SK-N-SH (cell line): ENCODE data around the gene DAP. TPM values are rescaled to one million over a fixed set of nuclear protein-coding genes. Genes with fewer than 3 reads are reported as not detected.

Experiments used
- CTCF ChIA-PET: fragments of 300-600, 350-600 bp; formaldehyde crosslinking; extraction: SDS; loops from one replicate; lab custom pipeline; 2021; lab: Yijun Ruan, JAX
- POLR2A ChIA-PET: fragments of 350-600 bp; sonication (Branson Sonifier 250); formaldehyde crosslinking; extraction: SDS; loops from one replicate; lab custom pipeline; 2020; ENCODE audit warnings: antibody characterized with exemption, inconsistent platforms; lab: Yijun Ruan, JAX
- DNase-seq: peaks from one replicate; pipeline ENCODE4 v3.0.0; 2012
- H2AFZ ChIP-seq: fragments of 200-600 bp; sonication (generic); 2 replicates; pipeline ENCODE4 v1.8.1; 2016; ENCODE audit warnings: antibody characterized with exemption, mild to moderate bottlenecking, low read depth
- H3F3A ChIP-seq: fragments of 200-600 bp; sonication (generic); replicated peaks from 2 replicates; pipeline ENCODE3; 2016; ENCODE audit warnings: antibody characterized with exemption, mild to moderate bottlenecking; ENCODE audit not compliant: insufficient read depth
- H3K27ac ChIP-seq, 2 experiments: fragments of 200-500 bp in 1 of 2; fragments of 200-600 bp in 1 of 2; sonication (Bioruptor generic) in 1 of 2; sonication (generic), shearing (Covaris generic) in 1 of 2; 2 replicates each; pipeline versions ENCODE4 v1.5.1 to v1.6.1; 2014 to 2016; ENCODE audit warnings: low read depth in 2 of 2, inconsistent platforms in 1 of 2, low read length in 1 of 2, mild to moderate bottlenecking in 1 of 2, mixed read lengths in 1 of 2
- H3K27me3 ChIP-seq: fragments of 200-600 bp; sonication (generic), shearing (Covaris generic); 2 replicates; pipeline ENCODE4 v1.6.1; 2016; ENCODE audit warnings: mixed run types; ENCODE audit not compliant: insufficient read depth
- H3K36me3 ChIP-seq, 2 experiments: fragments of 200-500 bp in 1 of 2; fragments of 200-600 bp in 1 of 2; sonication (Bioruptor generic) in 1 of 2; sonication (generic) in 1 of 2; replicated peaks in 1 of 2; 2 replicates each; pipeline versions ENCODE3 to v1.5.1; 2014 to 2016; ENCODE audit warnings: low read length in 1 of 2, mild to moderate bottlenecking in 1 of 2; ENCODE audit not compliant: insufficient read depth in 2 of 2, control insufficient read depth in 1 of 2
- H3K4me1 ChIP-seq, 2 experiments: fragments of 200-500 bp in 1 of 2; fragments of 200-600 bp in 1 of 2; sonication (Bioruptor generic) in 1 of 2; sonication (generic), shearing (Covaris generic) in 1 of 2; 2 replicates each; pipeline versions ENCODE4 v1.5.1 to v1.6.1; 2014 to 2016; ENCODE audit warnings: low read depth in 1 of 2, low read length in 1 of 2, mixed run types in 1 of 2; ENCODE audit not compliant: insufficient read depth in 2 of 2, control insufficient read depth in 1 of 2
- H3K4me2 ChIP-seq: fragments of 200-600 bp; sonication (generic), shearing (Covaris generic); 2 replicates; pipeline ENCODE4 v1.6.1; 2017; ENCODE audit warnings: mixed run types
- H3K4me3 ChIP-seq, 2 experiments: fragments of 200-500 bp in 1 of 2; fragments of 200-600 bp in 1 of 2; sonication (Bioruptor generic) in 1 of 2; sonication (generic), shearing (Covaris generic) in 1 of 2; 2 replicates each; pipeline versions ENCODE4 v1.5.1 to v1.8.1; 2014 to 2016; ENCODE audit warnings: low read depth in 2 of 2, inconsistent platforms in 1 of 2, low read length in 1 of 2, mild to moderate bottlenecking in 1 of 2, mixed read lengths in 1 of 2, moderate library complexity in 1 of 2
- H3K79me2 ChIP-seq: fragments of 200-600 bp; sonication (generic); 2 replicates; pipeline ENCODE4 v1.8.1; 2017; ENCODE audit warnings: mild to moderate bottlenecking; ENCODE audit not compliant: insufficient read depth
- H3K9ac ChIP-seq: fragments of 200-600 bp; sonication (generic); 2 replicates; pipeline ENCODE4 v1.6.1; 2017; ENCODE audit warnings: mixed run types
- H3K9me2 ChIP-seq: fragments of 200-600 bp; sonication (generic); 2 replicates; pipeline ENCODE4 v1.6.1; 2017; ENCODE audit warnings: mixed run types
- H3K9me3 ChIP-seq: fragments of 200-600 bp; sonication (generic); 2 replicates; pipeline ENCODE4 v1.6.1; 2017; ENCODE audit warnings: mixed run types, mild to moderate bottlenecking, moderate library complexity
- H4K20me1 ChIP-seq: fragments of 200-600 bp; sonication (generic); 2 replicates; pipeline ENCODE4 v1.6.1; 2017; ENCODE audit warnings: mild to moderate bottlenecking, mixed run types; ENCODE audit not compliant: insufficient read depth
- CHD2 ChIP-seq: fragments of 150-350 bp; IDR thresholded peaks from 2 replicates; pipeline ENCODE4 v1.6.1; 2018; ENCODE audit warnings: low read length; ENCODE audit not compliant: partially characterized antibody
- ELF1 ChIP-seq: IDR thresholded peaks from 2 replicates; pipeline ENCODE4 v1.4.0; 2012
- EP300 ChIP-seq, 2 experiments: IDR thresholded peaks; 2 replicates each; pipeline versions ENCODE4 v1.4.0 to v1.6.1; 2012; ENCODE audit warnings: borderline replicate concordance in 1 of 2, low read depth in 1 of 2, low read length in 1 of 2
- FOSL2 ChIP-seq: IDR thresholded peaks from 2 replicates; pipeline ENCODE4 v1.4.0; 2012; ENCODE audit warnings: low read depth, mild to moderate bottlenecking, moderate library complexity, borderline replicate concordance
- FOXJ3 ChIP-seq: sonication (generic); formaldehyde crosslinking; IDR thresholded peaks from 2 replicates; pipeline ENCODE4 v1.5.1; 2020; ENCODE audit warnings: mild to moderate bottlenecking, missing genetic modification reagents
- FOXM1 ChIP-seq: IDR thresholded peaks from 2 replicates; pipeline ENCODE4 v1.4.0; 2012; ENCODE audit warnings: low read depth, mild to moderate bottlenecking
- GATA2 ChIP-seq: sonication (generic); formaldehyde crosslinking; IDR thresholded peaks from 2 replicates; pipeline ENCODE4 v1.5.0; 2020; ENCODE audit warnings: mild to moderate bottlenecking, missing genetic modification reagents
- MEF2A ChIP-seq: IDR thresholded peaks from 2 replicates; pipeline ENCODE4 v1.4.0; 2012; ENCODE audit warnings: low read depth, borderline replicate concordance
- NFIC ChIP-seq: IDR thresholded peaks from 2 replicates; pipeline ENCODE4 v1.4.0; 2012; ENCODE audit warnings: borderline replicate concordance
- NRF1 ChIP-seq: IDR thresholded peaks from 2 replicates; pipeline ENCODE4 v1.6.1; 2012; ENCODE audit warnings: low read depth, mild to moderate bottlenecking, low read length
- RCOR1 ChIP-seq: fragments of 150-350 bp; IDR thresholded peaks from 2 replicates; pipeline ENCODE4 v1.6.1; 2017; ENCODE audit warnings: antibody characterized with exemption, low read length
- SIN3A ChIP-seq: IDR thresholded peaks from 2 replicates; pipeline ENCODE4 v1.6.1; 2012; ENCODE audit warnings: low read depth, mild to moderate bottlenecking, low read length, moderate library complexity, borderline replicate concordance
- SMC3 ChIP-seq: IDR thresholded peaks from 2 replicates; pipeline ENCODE4 v1.6.1; 2012; ENCODE audit warnings: low read depth, low read length, improper control_type of control experiment
- YY1 ChIP-seq: IDR thresholded peaks from 2 replicates; pipeline ENCODE4 v1.4.0; 2012; ENCODE audit warnings: low read depth, mild to moderate bottlenecking
- WGBS: methylation state at CpG from one replicate; pipeline ENCODE4 v1.1.6; 2017; ENCODE audit warnings: low lambda C conversion rate; 5-methylcytosine and 5-hydroxymethylcytosine counted together
- polyA plus RNA-seq, 3 experiments: library from polyadenylated mRNA; depleted of rRNA; stranded (reverse); fragments of >200 nt; gene quantifications; 2 replicates each; pipeline ENCODE4 v1.2.3, GENCODE V29; 2012
- TF ChIP-seq, protein P1 (sequence below): IDR thresholded peaks from 2 replicates; pipeline ENCODE4 v1.4.0; 2012; ENCODE audit warnings: low read depth, borderline replicate concordance
- TF ChIP-seq, protein P2 (sequence below): IDR thresholded peaks from 2 replicates; pipeline ENCODE4 v1.6.1; 2012; ENCODE audit warnings: mild to moderate bottlenecking, low read depth, low read length, moderate library complexity
- TF ChIP-seq, protein P3 (sequence below): fragments of 150-350 bp; IDR thresholded peaks from 2 replicates; pipeline ENCODE4 v1.6.1; 2016; ENCODE audit warnings: mild to moderate bottlenecking, low read depth, low read length
- TF ChIP-seq, protein P4 (sequence below): IDR thresholded peaks from 2 replicates; pipeline ENCODE4 v1.4.0; 2012; ENCODE audit warnings: low read depth, borderline replicate concordance

Gene DAP
- polyA plus RNA-seq, 1 of the 3 experiments (the other 2 are of a cell fraction): 78.2 TPM

DNA sequence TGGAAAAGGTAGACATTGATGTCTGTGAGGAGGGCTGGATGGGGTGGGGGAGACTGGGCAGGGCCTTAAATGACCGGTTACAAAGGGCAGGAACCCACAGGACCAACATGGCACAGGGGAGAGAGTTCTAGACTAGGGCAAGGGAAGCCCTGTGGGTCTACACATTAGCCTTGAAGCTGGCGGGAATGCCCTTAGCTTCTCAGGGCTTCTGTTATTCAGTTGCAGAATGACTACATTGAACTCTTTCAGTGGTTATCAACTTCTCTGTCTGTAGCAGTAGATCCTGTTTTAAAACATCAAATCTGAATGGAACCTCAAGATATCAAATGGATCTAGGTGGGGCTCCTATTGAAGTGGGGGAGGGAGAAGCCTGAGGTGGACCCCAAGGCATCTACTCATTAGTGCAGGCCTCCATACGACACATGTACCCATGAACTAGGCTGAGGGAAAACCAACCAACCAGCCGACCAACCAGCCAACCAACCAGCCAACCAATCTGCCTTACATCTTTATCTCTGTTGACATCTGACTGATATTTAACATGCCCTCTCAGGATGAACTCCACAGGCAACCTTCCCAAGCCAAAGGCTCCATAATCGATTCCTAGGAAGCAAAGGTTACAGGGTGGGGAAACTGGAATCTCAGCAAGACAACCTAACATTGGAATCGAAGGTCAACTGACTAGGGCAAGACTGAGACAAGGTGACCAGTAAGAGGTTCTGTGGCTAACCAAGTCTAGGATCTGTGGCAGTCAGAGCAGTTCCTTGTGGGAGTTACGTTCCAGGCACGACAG lies 48.3 kb downstream of the DAP start:
- no peak overlapping the region for H3K27ac ChIP-seq
- no peaks in the 10 kb centered on the region for H3K27me3 ChIP-seq
- no peak overlapping the region for H2AFZ ChIP-seq
- H3F3A ChIP-seq: peaks cover 7% of the 10 kb centered on the region
- TF ChIP-seq, protein P1, sequence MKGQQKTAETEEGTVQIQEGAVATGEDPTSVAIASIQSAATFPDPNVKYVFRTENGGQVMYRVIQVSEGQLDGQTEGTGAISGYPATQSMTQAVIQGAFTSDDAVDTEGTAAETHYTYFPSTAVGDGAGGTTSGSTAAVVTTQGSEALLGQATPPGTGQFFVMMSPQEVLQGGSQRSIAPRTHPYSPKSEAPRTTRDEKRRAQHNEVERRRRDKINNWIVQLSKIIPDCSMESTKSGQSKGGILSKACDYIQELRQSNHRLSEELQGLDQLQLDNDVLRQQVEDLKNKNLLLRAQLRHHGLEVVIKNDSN: no peak
- TF ChIP-seq YY1 (no peak), FOXJ3 (CRISPR knock-in tag) (no peak), MEF2A (no peak), GATA2 (no peak), ELF1 (no peak), EP300 (IDR thresholded peaks at IDR 0.05; ENCODE audit: borderline replicate concordance in 1 of 2, low read depth in 1 of 2, low read length in 1 of 2) (no peak), FOSL2 (no peak), NFIC (no peak), CHD2 (no peak), RCOR1 (no peak), SIN3A (no peak), NRF1 (no peak), SMC3 (no peak), FOXM1 (no peak)
- TF ChIP-seq, protein P2, sequence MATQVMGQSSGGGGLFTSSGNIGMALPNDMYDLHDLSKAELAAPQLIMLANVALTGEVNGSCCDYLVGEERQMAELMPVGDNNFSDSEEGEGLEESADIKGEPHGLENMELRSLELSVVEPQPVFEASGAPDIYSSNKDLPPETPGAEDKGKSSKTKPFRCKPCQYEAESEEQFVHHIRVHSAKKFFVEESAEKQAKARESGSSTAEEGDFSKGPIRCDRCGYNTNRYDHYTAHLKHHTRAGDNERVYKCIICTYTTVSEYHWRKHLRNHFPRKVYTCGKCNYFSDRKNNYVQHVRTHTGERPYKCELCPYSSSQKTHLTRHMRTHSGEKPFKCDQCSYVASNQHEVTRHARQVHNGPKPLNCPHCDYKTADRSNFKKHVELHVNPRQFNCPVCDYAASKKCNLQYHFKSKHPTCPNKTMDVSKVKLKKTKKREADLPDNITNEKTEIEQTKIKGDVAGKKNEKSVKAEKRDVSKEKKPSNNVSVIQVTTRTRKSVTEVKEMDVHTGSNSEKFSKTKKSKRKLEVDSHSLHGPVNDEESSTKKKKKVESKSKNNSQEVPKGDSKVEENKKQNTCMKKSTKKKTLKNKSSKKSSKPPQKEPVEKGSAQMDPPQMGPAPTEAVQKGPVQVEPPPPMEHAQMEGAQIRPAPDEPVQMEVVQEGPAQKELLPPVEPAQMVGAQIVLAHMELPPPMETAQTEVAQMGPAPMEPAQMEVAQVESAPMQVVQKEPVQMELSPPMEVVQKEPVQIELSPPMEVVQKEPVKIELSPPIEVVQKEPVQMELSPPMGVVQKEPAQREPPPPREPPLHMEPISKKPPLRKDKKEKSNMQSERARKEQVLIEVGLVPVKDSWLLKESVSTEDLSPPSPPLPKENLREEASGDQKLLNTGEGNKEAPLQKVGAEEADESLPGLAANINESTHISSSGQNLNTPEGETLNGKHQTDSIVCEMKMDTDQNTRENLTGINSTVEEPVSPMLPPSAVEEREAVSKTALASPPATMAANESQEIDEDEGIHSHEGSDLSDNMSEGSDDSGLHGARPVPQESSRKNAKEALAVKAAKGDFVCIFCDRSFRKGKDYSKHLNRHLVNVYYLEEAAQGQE: no peak
- TF ChIP-seq, protein P3, sequence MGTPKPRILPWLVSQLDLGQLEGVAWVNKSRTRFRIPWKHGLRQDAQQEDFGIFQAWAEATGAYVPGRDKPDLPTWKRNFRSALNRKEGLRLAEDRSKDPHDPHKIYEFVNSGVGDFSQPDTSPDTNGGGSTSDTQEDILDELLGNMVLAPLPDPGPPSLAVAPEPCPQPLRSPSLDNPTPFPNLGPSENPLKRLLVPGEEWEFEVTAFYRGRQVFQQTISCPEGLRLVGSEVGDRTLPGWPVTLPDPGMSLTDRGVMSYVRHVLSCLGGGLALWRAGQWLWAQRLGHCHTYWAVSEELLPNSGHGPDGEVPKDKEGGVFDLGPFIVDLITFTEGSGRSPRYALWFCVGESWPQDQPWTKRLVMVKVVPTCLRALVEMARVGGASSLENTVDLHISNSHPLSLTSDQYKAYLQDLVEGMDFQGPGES: no peak
- TF ChIP-seq, protein P4, sequence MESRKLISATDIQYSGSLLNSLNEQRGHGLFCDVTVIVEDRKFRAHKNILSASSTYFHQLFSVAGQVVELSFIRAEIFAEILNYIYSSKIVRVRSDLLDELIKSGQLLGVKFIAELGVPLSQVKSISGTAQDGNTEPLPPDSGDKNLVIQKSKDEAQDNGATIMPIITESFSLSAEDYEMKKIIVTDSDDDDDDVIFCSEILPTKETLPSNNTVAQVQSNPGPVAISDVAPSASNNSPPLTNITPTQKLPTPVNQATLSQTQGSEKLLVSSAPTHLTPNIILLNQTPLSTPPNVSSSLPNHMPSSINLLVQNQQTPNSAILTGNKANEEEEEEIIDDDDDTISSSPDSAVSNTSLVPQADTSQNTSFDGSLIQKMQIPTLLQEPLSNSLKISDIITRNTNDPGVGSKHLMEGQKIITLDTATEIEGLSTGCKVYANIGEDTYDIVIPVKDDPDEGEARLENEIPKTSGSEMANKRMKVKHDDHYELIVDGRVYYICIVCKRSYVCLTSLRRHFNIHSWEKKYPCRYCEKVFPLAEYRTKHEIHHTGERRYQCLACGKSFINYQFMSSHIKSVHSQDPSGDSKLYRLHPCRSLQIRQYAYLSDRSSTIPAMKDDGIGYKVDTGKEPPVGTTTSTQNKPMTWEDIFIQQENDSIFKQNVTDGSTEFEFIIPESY: no peak
- TF ChIP-seq, all 33 proteins: peak for 0
- ChIA-PET CTCF (no interaction called here), POLR2A (no interaction called here)
- Histone ChIP-seq H3K9ac (no peak overlapping the region), H3K4me2 (no peak overlapping the region), H4K20me1 (peaks cover 3% of the 10 kb centered on the region; the same call in 1 of the 2 replicates), H3K9me2 (no peaks in the 10 kb centered on the region), H3K79me2 (peaks cover 38% of the 10 kb centered on the region), H3K4me1 (no peaks in the 10 kb centered on the region), H3K36me3 (peaks cover 8 to 9% of the 10 kb centered on the region in 2 experiments), H3K9me3 (no peaks in the 10 kb centered on the region), H3K4me3 (no peak overlapping the region)
- no peak for DNase-seq
- WGBS: 94% methylated on average over 6 of the region's 8 CpGs
